Esophagus squamous epithelium (tissue), 5 donors: Measurements from ENCODE around the gene ZNF260. TPM values are rescaled to one million over a fixed set of nuclear protein-coding genes. Genes with fewer than 3 reads are reported as not detected.
A peak's percentile ranks its signal among the peaks of the same experiment; 100 is the strongest.

ENCODE experiments used
- DNase-seq: peaks from one replicate; lab custom pipeline; 2025; lab: John Stamatoyannopoulos, UW
- H3K27ac ChIP-seq, 4 donors: fragments of 200-600 bp; sonication (generic); one replicate each; pipeline ENCODE4 v1.5.1; 2016 to 2019; ENCODE audit warnings: mild to moderate bottlenecking in 1 of 4
- H3K27me3 ChIP-seq, 4 donors: fragments of 200-600 bp; sonication (generic); 1 replicate in 3 of 4; 2 replicates in 1 of 4; pipeline versions ENCODE4 v1.5.1 to v1.6.0; 2017 to 2021; ENCODE audit warnings: antibody characterized with exemption in 1 of 4
- H3K36me3 ChIP-seq, 3 donors: fragments of 200-600 bp; sonication (generic); one replicate each; pipeline ENCODE4 v1.5.1; 2016 to 2019
- H3K4me1 ChIP-seq, 3 donors: fragments of 200-600 bp; sonication (generic); one replicate each; pipeline ENCODE4 v1.5.1; 2017 to 2019
- H3K4me3 ChIP-seq, 4 donors: fragments of 200-600 bp; sonication (generic); 1 replicate in 3 of 4; 2 replicates in 1 of 4; pipeline ENCODE4 v1.5.1; 2016 to 2019; ENCODE audit warnings: mild to moderate bottlenecking in 2 of 4, moderate library complexity in 1 of 4
- H3K9me3 ChIP-seq, 3 donors: fragments of 200-600 bp; sonication (generic); one replicate each; pipeline ENCODE4 v1.5.1; 2016 to 2019
- CTCF ChIP-seq, 6 experiments: fragments of 450-650 bp in 4 of 6; fragments of 200-600 bp in 2 of 6; sonication (generic) in 2 of 6; IDR thresholded peaks; one replicate each; pipeline ENCODE4 v1.5.1; 2016 to 2019; ENCODE audit warnings: antibody characterized with exemption in 6 of 6, mild to moderate bottlenecking in 4 of 6, moderate library complexity in 4 of 6
- POLR2A ChIP-seq, 4 donors: fragments of 450-650 bp; IDR thresholded peaks; one replicate each; pipeline ENCODE4 v1.6.1; 2017; ENCODE audit warnings: antibody characterized with exemption in 4 of 4, mild to moderate bottlenecking in 4 of 4, moderate library complexity in 3 of 4
- WGBS, 2 donors: methylation state at CpG; one replicate each; pipeline ENCODE4 v1.1.5; 2018; 5-methylcytosine and 5-hydroxymethylcytosine counted together
- intact Hi-C: fragments of 100-400 bp; cut with DNase I; formaldehyde crosslinking; loops from one replicate; pipeline ENCODE4 v1.15.0; 2022
- total RNA-seq, 4 donors: library from RNA; depleted of rRNA; stranded (reverse); fragments of >200 nt; gene quantifications; one replicate each; pipeline ENCODE4 v1.1.0, GENCODE V29; 2016
- donor health status: DM: yes; HTN: yes; CAD: no.

Gene ZNF260
- total RNA-seq, 4 donors from 2014 or later = 3.7 to 13.4 (median 7.4) TPM

- peak in 3 of 4 donors; percentile 45 to 69 (median 65) for TF ChIP-seq POLR2A (IDR thresholded peaks at IDR 0.05)
- no peak for TF ChIP-seq CTCF (IDR thresholded peaks at IDR 0.05)
- Histone ChIP-seq H3K4me3 (peak within 1 kb of the TSS; percentile 86 to 94 (median 89)), H3K36me3 (peaks cover 10 to 67% (median 12%) of the 10 kb centered on the region in 3 donors), H3K27ac (peak within 1 kb of the TSS; percentile 88 to 93 (median 90)), H3K4me1 (peaks cover 4 to 22% (median 12%) of the 10 kb centered on the region in 3 donors), H3K27me3 (no peaks in the 10 kb centered on the region), H3K9me3 (peaks cover 0 to 38% (median 7%) of the 10 kb centered on the region in 3 donors)
- DNase-seq = peak; percentile 67
- WGBS, 2 donors = 1% methylated on average over 39 to 40 of the region's 66 CpGs
- intact Hi-C loops = no loop called here
Observed at GRCh38 chr19:36573020-36573894, 45.2 kb upstream of the ZNF260 start, which contains the start of gene ZNF529. TSS of gene ZNF529 (minus strand) at chr19:36573292. CDS start at chr19:36572346, 946 bp downstream.

GRCh38 chr19:36572593-36573019 is 44.5 kb upstream of the ZNF260 start:
- H3K36me3 ChIP-seq = peaks cover 8 to 67% (median 12%) of the 10 kb centered on the region in 3 donors
- H3K4me3 ChIP-seq = peak overlapping the region; percentile 86 to 94 (median 89)
- peaks cover 0 to 38% (median 14%) of the 10 kb centered on the region in 3 donors for H3K9me3 ChIP-seq
- intact Hi-C loops = no loop called here
- H3K4me1 ChIP-seq = peaks cover 4 to 22% (median 12%) of the 10 kb centered on the region in 3 donors
- DNase-seq = no peak
- peak overlapping the region; percentile 88 to 93 (median 90) for H3K27ac ChIP-seq
- no peak for TF ChIP-seq POLR2A (IDR thresholded peaks at IDR 0.05)
- no peak for TF ChIP-seq CTCF (IDR thresholded peaks at IDR 0.05)
- H3K27me3 ChIP-seq = no peaks in the 10 kb centered on the region
- 0 to 2% methylated on average over 11 of the region's 11 CpGs for WGBS, 2 donors

- H3K27ac ChIP-seq = no peak overlapping the region
- no peak overlapping the region for H3K4me3 ChIP-seq
- intact Hi-C loops = no loop called here
- peaks cover 5 to 96% (median 12%) of the 10 kb centered on the region in 3 donors for H3K36me3 ChIP-seq
- peaks cover 0 to 100% (median 92%) of the 10 kb centered on the region in 3 donors for H3K9me3 ChIP-seq
- H3K4me1 ChIP-seq = no peaks in the 10 kb centered on the region
- no peak for DNase-seq
- no peaks in the 10 kb centered on the region for H3K27me3 ChIP-seq
- WGBS, 2 donors = 91 to 94% methylated on average over 1 of the region's 1 CpG
- TF ChIP-seq POLR2A (IDR thresholded peaks at IDR 0.05) (no peak), CTCF (IDR thresholded peaks at IDR 0.05) (no peak)
Observed at GRCh38 chr19:36564391-36564790, 36.3 kb upstream of the ZNF260 start.

- peaks cover 11 to 98% (median 23%) of the 10 kb centered on the region in 3 donors for H3K36me3 ChIP-seq
- H3K9me3 ChIP-seq = peaks cover 21 to 100% (median 94%) of the 10 kb centered on the region in 3 donors
- H3K27ac ChIP-seq = no peak overlapping the region
- H3K27me3 ChIP-seq = no peaks in the 10 kb centered on the region
- H3K4me3 ChIP-seq = no peak overlapping the region
- intact Hi-C loops = no loop called here
- WGBS, 2 donors = 92 to 97% methylated on average over 5 of the region's 5 CpGs
- H3K4me1 ChIP-seq = no peaks in the 10 kb centered on the region
- TF ChIP-seq CTCF (IDR thresholded peaks at IDR 0.05) = no peak
- no peak for TF ChIP-seq POLR2A (IDR thresholded peaks at IDR 0.05)
- DNase-seq = no peak
Observed at GRCh38 chr19:36547001-36547732, 19.1 kb upstream of the ZNF260 start.
